Measurements from ENCODE around the gene SGCB. TPM values are rescaled to one million over a fixed set of nuclear protein-coding genes. Genes with fewer than 3 reads are reported as not detected.

The SGCB gene
- total RNA-seq, 1 donor from 2014 or later, result 29.9 TPM

- peaks cover 5% of the 10 kb centered on the region for H3K36me3 Mint-ChIP-seq (ENCODE audit: low read depth)
- H3K4me1 Mint-ChIP-seq, result no peaks in the 10 kb centered on the region
- no peak overlapping the region for H3K27ac Mint-ChIP-seq (ENCODE audit: unreplicated experiment)
- no peak for TF ChIP-seq CTCF (conservative IDR thresholded peaks at IDR 0.05)
- H3K9me3 Mint-ChIP-seq, result peaks cover 15% of the 10 kb centered on the region
- DNase-seq (ENCODE audit: low read depth, low spot score), result no peak
- H3K4me3 Mint-ChIP-seq, result no peak overlapping the region
- no peaks in the 10 kb centered on the region for H3K27me3 Mint-ChIP-seq (ENCODE audit: low read depth)
Measured at GRCh38 chr4:51995647-51996220, 42.4 kb downstream of the SGCB start.

Other genes starting within 250 kb of the SGCB start
- 69.0 and 70.9 TPM in 2 replicates for gene DCUN1D4, start 195.1 kb downstream of the SGCB start, total RNA-seq
- gene LRRC66, start 17.9 kb downstream of the SGCB start, total RNA-seq, result 0.33 and 0.34 TPM in 2 replicates
- gene SPATA18, start 13.0 kb upstream of the SGCB start, total RNA-seq, result 3.0 and 5.4 TPM in 2 replicates

Measured in neural crest cell (in vitro differentiated cells).